ENCODE data around the gene MBIP.
A peak's percentile ranks its signal among the peaks of the same experiment; 100 is the strongest.
"Not testable (repeated sequence)": the region's sequence is repeated elsewhere in the genome, so short reads cannot be mapped to it uniquely, and the experiment has no call there.

MBIP gene

GRCh38 chr14:36320200-36320896 lies at the start of gene MBIP:
Gene MBIP (minus strand): TSS chr14:36320637. CDS start chr14:36320588, 49 bp downstream.
- peak; percentile 94 for DNase-seq (ENCODE audit: low spot score)

GRCh38 chr14:36367985-36368774 lies 47.7 kb upstream of the MBIP start:
- DNase-seq (ENCODE audit: low spot score), result no peak

DNA sequence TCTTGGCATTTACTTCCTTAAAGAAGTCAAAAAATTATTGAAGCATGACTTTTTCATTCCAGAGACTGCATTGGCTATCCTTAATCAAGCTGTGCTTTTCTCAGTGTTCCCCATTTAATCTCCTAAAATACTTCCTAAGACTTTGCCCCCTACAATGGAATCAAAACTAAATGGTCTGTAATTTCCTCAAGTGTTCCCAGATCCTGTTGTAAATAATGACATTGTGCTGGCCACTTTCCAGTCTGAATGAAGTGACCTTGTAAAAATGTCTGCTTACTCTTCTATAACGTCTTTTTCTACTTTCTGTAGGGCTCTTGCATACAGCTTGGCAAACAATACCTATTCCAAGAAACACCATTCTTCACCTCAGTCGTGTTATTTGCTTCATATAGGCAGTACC lies 45.3 kb upstream of the MBIP start:
- no peak for DNase-seq (ENCODE audit: low spot score)

- no peak for DNase-seq (ENCODE audit: low spot score)
These were observed 43.3 kb upstream of the MBIP start for GRCh38 chr14:36363704-36364103.

GRCh38 chr14:36362648-36363047 lies 42.2 kb upstream of the MBIP start:
- no peak for DNase-seq (ENCODE audit: low spot score)

DNA sequence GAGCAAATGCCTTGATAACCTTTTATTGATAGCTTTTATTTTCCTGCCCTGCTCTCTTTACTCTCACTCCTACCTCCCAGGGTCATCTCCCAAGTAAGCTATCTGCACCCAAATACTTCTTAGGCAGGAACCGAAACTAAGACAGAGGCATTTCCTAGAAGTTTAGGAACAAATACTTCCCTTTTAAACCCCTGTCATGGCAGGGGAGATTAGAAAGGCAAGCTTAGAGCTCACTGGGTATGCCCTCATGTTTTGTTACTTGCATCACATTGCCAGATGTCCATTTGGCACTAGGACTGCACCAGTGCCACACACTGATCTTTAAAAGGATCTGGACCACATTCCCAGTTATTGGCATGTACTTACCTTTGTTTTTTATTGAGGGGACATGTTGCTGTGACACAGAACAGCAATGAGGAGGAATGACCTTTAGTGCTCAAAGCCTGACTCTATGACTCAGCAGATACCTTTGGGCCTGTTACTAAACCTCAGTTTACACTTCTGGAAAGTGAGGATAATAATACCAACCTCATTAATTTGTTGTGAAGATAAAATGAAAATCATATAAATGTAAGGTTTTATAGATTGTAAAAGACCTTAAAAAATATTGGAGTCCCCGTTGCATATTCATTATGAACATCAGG lies 40.9 kb upstream of the MBIP start:
- no peak for DNase-seq (ENCODE audit: low spot score)

DNA sequence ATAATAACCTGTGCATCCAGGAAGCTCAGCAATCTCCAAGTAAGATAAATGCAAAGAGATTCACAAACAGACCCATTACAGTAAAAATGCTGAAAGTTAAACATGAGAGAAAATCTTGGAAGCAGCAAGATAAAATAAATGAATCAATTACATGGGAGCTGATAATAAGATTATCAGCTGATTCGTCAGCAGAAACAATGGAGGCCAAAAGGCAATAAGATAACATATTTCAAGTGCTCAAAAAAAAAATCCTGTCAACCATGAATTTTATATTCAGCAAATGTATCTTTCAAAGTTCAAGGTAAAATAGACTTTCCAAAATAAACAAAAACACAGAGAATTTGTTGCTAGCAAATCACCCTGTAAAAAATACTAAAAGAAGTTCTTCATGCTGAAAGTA lies 36.4 kb upstream of the MBIP start:
- DNase-seq (ENCODE audit: low spot score), result no peak

- DNase-seq (ENCODE audit: low spot score), result no peak
These were observed 25.6 kb upstream of the MBIP start for GRCh38 chr14:36346052-36346451.

GRCh38 chr14:36344211-36344610 lies 23.8 kb upstream of the MBIP start:
- DNase-seq (ENCODE audit: low spot score), result no peak

GRCh38 chr14:36341811-36342210 lies 21.4 kb upstream of the MBIP start:
- DNase-seq (ENCODE audit: low spot score), result not testable (repeated sequence)

- DNase-seq (ENCODE audit: low spot score), result peak; percentile 4
These were observed 19.9 kb upstream of the MBIP start for GRCh38 chr14:36340276-36340890.

- peak; percentile 6 for DNase-seq (ENCODE audit: low spot score)
These were observed 19.4 kb upstream of the MBIP start for GRCh38 chr14:36339816-36340215.

DNA sequence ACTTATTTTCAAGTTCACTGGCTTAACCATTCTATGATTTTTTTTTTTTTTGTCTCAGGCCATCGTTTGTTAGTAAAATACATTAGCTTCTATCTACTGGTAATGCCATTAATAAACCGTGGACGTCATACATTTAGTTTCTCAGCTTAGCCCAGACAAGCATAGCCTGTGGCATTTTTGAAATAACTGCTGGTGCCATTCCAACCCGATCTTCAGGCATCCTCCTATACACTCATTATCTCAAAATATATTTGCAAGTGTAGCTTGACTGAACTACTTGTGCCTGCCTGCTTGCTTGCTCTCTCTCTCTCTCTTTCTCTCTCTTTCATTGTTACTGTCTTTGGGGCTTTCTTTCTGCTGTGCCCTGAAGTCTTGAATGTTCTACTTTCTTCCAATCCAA lies 12.7 kb upstream of the MBIP start:
- DNase-seq (ENCODE audit: low spot score), result no peak

GRCh38 chr14:36327573-36327972 lies 7.1 kb upstream of the MBIP start:
- DNase-seq (ENCODE audit: low spot score), result not testable (repeated sequence)

DNA sequence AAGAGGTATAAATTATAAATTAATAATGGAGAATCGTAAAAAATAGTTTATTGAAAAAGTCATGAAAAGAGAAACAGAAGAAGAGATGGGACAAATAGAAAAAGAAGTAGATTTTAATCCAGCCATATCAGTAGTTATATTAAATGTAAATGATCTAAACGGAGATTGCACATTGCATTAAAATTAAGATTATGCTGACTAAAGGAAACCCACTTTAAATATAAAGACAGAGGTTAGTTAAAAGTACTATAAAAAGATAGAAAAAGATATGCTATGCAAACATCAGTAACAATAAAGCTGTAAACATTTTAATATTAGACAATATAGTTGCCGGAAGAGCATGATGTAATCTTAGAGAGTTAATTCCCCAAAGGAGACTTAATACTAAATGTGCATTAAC lies 5.4 kb upstream of the MBIP start:
- no peak for DNase-seq (ENCODE audit: low spot score)

- DNase-seq (ENCODE audit: low spot score), result no peak
These were observed 4.5 kb upstream of the MBIP start for GRCh38 chr14:36324897-36325296.

DNA sequence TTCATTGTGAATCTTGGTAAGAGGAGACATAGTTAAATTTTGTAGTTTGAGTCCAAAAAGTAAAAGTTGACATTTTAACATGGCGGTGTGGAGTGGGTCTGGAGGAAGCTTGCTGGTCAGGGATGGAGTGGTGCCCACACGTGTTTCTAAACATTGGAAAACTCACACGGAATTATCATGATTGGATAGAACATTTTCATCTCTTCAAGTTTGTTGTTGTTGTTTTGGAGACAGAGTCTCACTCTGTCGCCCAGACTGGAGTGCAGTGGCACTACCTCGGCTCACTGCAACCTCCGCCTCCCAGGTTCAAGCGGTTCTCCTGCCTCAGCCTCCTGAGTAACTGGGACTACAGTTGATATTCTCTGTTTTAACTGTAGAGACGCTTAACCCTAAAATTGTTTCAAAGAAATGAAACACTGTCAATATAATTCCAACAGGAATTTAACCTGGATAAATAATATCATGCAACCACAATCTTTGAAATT lies 502 bp upstream of the MBIP start:
- no peak for DNase-seq (ENCODE audit: low spot score)

GRCh38 chr14:36319899-36320199 lies 588 bp downstream of the MBIP start:
- no peak for DNase-seq (ENCODE audit: low spot score)

- peak; percentile 6 for DNase-seq (ENCODE audit: low spot score)
These were observed 2.8 kb downstream of the MBIP start for GRCh38 chr14:36317650-36318049.

- no peak for DNase-seq (ENCODE audit: low spot score)
These were observed 4.3 kb downstream of the MBIP start for GRCh38 chr14:36316131-36316530.

DNA sequence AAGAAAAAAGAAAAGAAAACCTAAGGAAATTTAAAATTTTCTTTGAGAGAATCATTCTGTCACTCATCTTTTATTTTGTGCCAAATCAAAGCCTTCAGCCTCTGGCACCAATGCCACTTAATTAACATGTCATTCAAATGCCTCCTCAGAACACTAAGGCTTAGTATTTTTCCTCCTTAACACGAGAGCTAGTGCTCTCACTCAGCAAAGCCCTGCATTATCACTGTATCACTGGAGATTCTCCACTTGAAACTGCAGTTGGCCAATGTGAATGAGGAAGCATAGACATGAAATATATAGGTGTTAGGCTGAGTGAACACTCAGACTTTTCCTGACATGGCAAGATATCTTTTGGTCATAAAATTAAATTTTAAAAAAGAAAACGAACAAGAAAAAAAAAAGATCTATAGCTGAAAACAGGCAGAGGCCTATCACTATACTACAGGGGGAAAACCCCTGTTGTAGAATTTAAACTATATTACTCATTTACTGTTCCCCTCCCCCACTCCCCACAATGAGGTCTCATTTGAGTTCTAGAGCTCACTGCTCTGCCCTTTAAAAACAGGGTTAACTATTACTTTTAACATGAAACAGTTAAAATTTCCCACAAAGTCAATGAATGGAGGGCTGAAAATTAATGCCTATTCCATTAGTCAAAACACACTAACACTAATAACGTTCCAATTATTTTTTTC lies 5.1 kb downstream of the MBIP start:
- peak; percentile 71 for DNase-seq (ENCODE audit: low spot score)

- DNase-seq (ENCODE audit: low spot score), result no peak
These were observed 6.5 kb downstream of the MBIP start for GRCh38 chr14:36313898-36314297.
